SK-N-SH (cell line): ENCODE measurements around the gene TSHR.

ENCODE experiments used
- CHD2 ChIP-seq: fragments of 150-350 bp; IDR thresholded peaks from 2 replicates; pipeline ENCODE4 v1.6.1; 2018; ENCODE audit warnings: low read length; ENCODE audit not compliant: partially characterized antibody
- EP300 ChIP-seq, 2 experiments: IDR thresholded peaks; 2 replicates each; pipeline versions ENCODE4 v1.4.0 to v1.6.1; 2012; ENCODE audit warnings: borderline replicate concordance in 1 of 2, low read depth in 1 of 2, low read length in 1 of 2
- GABPA ChIP-seq: IDR thresholded peaks from 2 replicates; pipeline ENCODE4 v1.4.0; 2012; ENCODE audit warnings: low read depth, mild to moderate bottlenecking
- MEF2A ChIP-seq: IDR thresholded peaks from 2 replicates; pipeline ENCODE4 v1.4.0; 2012; ENCODE audit warnings: low read depth, borderline replicate concordance
- MXI1 ChIP-seq: IDR thresholded peaks from 2 replicates; pipeline ENCODE4 v1.6.1; 2012; ENCODE audit warnings: mild to moderate bottlenecking, low read depth, low read length, improper control_type of control experiment
- NFIC ChIP-seq: IDR thresholded peaks from 2 replicates; pipeline ENCODE4 v1.4.0; 2012; ENCODE audit warnings: borderline replicate concordance
- POLR2AphosphoS5 ChIP-seq: IDR thresholded peaks from 2 replicates; pipeline ENCODE4 v1.6.1; 2012; ENCODE audit warnings: low read depth, low read length
- RAD21 ChIP-seq: IDR thresholded peaks from 2 replicates; pipeline ENCODE4 v1.6.1; 2012; ENCODE audit warnings: mild to moderate bottlenecking, low read length
- RCOR1 ChIP-seq: fragments of 150-350 bp; IDR thresholded peaks from 2 replicates; pipeline ENCODE4 v1.6.1; 2017; ENCODE audit warnings: antibody characterized with exemption, low read length
- USF1 ChIP-seq: IDR thresholded peaks from 2 replicates; pipeline ENCODE4 v1.4.0; 2012; ENCODE audit warnings: low read depth, borderline replicate concordance
- YY1 ChIP-seq: IDR thresholded peaks from 2 replicates; pipeline ENCODE4 v1.4.0; 2012; ENCODE audit warnings: low read depth, mild to moderate bottlenecking
- TF ChIP-seq, protein P1 (sequence below): fragments of 200-600 bp; sonication (generic); IDR thresholded peaks from 2 replicates; pipeline ENCODE4 v1.6.1; 2017; ENCODE audit warnings: antibody characterized with exemption, mild to moderate bottlenecking, moderate library complexity
- TF ChIP-seq, protein P2 (sequence below): fragments of 150-350 bp; IDR thresholded peaks from 2 replicates; pipeline ENCODE4 v1.6.1; 2017; ENCODE audit warnings: antibody characterized with exemption, low read length, low read depth, borderline replicate concordance

- TF ChIP-seq CHD2 (no peak), RCOR1 (no peak), MXI1 (no peak), MEF2A (no peak), EP300 (IDR thresholded peaks at IDR 0.05; ENCODE audit: borderline replicate concordance in 1 of 2, low read depth in 1 of 2, low read length in 1 of 2) (no peak), USF1 (no peak), POLR2AphosphoS5 (no peak), NFIC (no peak), YY1 (no peak), GABPA (no peak), RAD21 (no peak)
- TF ChIP-seq, protein P1, sequence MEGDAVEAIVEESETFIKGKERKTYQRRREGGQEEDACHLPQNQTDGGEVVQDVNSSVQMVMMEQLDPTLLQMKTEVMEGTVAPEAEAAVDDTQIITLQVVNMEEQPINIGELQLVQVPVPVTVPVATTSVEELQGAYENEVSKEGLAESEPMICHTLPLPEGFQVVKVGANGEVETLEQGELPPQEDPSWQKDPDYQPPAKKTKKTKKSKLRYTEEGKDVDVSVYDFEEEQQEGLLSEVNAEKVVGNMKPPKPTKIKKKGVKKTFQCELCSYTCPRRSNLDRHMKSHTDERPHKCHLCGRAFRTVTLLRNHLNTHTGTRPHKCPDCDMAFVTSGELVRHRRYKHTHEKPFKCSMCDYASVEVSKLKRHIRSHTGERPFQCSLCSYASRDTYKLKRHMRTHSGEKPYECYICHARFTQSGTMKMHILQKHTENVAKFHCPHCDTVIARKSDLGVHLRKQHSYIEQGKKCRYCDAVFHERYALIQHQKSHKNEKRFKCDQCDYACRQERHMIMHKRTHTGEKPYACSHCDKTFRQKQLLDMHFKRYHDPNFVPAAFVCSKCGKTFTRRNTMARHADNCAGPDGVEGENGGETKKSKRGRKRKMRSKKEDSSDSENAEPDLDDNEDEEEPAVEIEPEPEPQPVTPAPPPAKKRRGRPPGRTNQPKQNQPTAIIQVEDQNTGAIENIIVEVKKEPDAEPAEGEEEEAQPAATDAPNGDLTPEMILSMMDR: no peak
- TF ChIP-seq, protein P2, sequence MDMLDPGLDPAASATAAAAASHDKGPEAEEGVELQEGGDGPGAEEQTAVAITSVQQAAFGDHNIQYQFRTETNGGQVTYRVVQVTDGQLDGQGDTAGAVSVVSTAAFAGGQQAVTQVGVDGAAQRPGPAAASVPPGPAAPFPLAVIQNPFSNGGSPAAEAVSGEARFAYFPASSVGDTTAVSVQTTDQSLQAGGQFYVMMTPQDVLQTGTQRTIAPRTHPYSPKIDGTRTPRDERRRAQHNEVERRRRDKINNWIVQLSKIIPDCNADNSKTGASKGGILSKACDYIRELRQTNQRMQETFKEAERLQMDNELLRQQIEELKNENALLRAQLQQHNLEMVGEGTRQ: no peak
These were observed 238.7 kb downstream of the TSHR start for GRCh38 chr14:81193924-81194633.
